Inflammatory macrophage treated with lipopolysaccharide for 1 hour (primary cell): ENCODE results near the gene GPR55.
A peak's percentile ranks its signal among the peaks of the same experiment; 100 is the strongest.

ENCODE experiments used
- DNase-seq, 2 donors: peaks; one replicate each; pipeline ENCODE4 v3.0.0-alpha.2; 2020 to 2022

The GPR55 gene

DNA sequence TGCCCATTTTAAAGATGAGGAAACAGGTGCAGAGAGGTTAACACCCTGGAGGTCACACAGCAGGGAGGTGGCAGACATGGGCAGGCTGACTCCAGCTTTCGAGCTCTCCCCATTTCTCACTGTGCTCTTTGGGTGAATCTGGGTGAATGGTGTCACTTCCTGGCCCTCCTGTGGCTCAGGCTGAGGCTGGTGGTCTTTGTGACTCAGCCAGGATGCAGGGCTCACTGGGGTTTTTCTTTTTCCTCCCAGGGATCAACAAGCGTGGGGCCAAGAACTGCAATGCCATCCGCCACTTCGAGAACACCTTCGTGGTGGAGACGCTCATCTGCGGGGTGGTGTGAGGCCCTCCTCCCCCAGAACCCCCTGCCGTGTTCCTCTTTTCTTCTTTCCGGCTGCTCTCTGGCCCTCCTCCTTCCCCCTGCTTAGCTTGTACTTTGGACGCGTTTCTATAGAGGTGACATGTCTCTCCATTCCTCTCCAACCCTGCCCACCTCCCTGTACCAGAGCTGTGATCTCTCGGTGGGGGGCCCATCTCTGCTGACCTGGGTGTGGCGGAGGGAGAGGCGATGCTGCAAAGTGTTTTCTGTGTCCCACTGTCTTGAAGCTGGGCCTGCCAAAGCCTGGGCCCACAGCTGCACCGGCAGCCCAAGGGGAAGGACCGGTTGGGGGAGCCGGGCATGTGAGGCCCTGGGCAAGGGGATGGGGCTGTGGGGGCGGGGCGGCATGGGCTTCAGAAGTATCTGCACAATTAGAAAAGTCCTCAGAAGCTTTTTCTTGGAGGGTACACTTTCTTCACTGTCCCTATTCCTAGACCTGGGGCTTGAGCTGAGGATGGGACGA, 47.1 kb downstream of the GPR55 start:
- DNase-seq = no peak

DNA sequence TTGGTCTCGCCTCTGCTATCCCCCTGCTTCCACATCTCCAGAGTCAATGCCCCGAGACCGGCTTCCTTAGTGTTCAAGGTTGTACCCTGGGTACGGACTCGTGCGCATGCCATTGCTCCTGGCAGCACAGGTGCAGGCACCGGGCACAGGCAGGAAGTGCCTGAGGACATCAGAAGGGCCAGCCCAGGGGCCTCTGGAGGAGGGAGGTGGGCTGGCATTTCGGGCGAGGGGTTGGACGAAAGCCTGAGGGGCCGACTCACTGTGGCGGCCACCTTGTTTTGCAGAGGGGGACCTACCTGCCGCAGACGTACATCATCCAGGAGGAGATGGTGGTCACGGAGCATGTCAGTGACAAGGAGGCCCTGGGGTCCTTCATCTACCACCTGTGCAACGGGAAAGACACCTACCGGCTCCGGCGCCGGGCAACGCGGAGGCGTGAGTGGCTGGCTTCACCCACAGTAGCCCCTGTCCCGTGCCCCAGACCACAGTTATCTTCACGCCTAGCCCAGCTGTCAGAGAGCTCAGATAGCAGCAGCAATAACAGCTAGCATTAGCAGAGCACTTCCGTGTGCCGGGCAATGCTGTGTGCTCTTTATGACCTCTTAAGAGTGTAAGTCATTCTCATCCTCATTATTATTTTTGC, 47.8 kb downstream of the GPR55 start:
- no peak for DNase-seq

DNA sequence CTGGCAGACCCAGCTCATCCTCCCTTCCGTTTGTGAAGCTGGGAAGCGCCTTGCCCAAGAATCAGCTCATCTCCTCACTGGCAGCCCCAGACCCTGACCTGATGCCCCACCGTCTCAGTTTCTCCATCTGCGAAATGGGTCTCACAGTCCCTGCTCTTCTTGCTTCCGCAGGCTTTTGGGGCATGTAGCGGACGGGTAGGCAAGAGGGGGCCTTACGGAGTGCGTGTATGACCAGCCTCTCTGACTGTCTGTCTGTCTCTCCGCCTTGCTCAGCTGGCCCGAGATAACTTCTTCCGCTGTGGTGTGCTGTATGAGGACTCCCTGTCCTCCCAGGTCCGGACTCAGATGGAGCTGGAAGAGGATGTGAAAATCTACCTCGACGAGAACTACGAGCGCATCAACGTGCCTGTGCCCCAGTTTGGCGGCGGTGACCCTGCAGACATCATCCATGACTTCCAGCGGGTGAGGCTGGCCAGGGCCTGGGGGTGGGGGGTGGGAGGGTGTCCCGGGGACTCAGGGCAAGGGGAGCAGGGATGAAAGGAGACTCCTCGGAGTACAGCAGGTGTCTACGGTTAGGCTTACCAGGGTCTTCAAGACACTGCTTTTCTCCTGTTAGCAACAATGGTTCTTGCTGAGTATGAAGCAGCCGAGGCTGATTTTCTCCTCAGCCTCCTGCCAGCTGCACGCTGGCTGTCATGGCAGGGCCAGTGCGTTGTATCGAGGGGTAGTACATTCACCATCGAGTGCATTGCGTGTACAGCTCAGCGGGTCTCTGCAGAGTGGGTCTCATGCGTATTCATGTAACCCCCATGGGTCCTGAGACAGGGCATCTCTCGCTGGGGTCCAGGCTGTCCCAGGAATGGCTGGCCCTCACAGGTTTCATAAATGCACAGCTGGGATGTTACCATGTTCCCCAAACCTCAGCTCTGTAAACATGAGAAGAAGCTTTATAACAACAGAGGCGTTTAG, 49.4 kb downstream of the GPR55 start:
- no peak for DNase-seq

DNA sequence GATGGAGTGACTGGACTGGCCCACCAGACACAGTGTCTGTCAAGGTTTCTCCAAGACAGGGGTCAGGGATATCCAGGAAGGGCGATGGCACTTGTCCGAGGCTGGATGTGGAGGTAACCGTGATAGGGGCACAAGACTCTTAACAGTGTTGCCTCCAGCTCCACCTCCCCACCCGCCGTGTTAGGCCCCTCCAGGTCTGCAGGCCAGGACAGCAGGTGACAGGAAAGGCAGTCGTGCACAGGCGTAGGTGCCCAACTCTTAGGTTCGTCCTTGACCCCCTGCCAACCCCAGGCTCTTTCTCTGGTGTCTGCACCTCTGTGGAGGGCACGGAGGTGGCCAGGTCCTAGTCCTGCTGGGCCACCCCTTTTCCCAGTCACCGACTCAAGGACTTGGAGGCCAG, 50.2 kb downstream of the GPR55 start:
- DNase-seq = no peak

DNA sequence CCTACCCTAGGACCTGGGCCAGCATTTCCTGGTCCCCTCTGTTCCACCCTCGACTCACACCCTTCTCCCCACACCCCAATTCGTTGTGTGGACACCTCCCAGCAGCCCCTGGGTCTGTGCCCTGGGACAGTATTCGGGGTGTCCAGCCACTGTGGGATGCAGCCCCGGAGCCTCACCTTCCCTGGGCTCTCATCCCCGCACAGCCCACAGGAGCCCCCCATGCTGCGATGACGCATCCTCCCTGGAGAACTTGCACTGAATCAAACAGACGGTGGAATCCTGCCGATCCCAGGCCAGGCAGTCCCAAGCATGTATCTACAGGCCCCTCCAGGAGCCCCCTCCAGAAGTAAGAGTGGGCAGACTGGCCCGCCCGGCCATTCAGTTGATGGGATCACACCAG, 50.6 kb downstream of the GPR55 start:
- DNase-seq = no peak

DNA sequence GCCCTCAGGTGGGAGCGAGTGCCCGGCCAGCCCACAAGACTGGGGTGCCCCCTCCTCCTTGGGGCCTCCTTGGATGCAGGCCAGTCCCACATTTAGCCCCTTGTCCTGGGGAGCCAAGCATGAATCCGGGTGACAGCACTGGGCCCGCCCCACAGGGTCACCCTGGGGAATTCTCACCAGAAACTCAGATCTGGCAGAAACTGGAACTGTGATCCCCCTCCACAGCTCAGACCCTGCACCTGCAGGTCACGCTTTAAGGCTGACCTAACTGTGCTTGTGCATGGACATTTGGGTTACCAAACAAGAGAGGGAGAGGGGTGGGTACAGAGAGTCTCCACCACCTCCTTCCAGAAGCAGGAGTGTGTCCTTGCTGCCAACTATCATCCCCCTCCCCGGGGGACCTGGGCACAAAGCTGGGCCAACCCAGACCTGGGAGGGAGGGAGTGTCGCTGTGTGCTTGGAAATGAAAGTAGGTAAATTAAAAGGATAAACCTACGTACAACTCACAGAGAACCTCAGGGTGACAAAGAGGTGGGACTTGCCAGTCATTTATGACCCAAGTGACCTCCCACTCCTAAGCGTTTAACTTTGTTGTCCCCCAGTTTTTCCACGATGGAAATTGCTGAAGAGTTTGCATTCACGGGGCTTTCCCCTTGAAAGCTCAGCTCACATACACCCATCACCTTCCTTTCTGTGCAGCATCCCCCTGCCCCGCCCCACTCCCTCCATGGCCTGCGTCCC, 51.2 kb downstream of the GPR55 start:
- DNase-seq = no peak

DNA sequence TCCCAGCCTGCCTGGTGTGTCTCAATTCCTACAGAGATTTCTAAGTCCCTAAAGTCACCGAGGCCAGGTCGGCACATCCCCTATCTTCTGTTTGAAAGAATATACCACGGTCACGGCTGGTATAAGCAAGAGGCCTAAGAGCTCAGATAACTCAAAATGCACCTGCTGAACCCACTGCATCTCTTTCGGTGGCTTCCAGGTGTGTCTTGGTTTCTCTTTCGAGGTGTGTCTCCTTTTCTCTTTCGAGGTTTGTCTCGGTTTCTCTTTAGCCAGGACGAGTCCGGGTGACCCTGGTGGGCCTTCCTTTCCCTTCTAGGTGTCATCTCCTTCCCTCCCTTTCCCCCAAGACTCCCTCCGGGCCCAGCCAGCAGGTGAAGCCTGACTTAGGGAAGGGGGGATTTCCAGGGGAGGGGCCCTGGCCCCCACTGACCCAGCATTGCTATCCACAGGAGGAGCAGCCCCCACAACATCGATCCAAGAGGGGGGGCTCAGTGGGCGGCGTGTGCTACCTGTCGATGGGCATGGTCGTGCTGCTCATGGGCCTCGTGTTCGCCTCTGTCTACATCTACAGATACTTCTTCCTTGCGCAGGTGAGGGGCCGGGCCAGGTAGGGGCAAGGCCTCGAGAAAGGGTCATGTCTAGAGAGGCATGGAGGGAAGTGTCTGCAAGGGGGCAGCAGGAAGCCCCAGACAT, 51.9 kb downstream of the GPR55 start:
- no peak for DNase-seq

DNA sequence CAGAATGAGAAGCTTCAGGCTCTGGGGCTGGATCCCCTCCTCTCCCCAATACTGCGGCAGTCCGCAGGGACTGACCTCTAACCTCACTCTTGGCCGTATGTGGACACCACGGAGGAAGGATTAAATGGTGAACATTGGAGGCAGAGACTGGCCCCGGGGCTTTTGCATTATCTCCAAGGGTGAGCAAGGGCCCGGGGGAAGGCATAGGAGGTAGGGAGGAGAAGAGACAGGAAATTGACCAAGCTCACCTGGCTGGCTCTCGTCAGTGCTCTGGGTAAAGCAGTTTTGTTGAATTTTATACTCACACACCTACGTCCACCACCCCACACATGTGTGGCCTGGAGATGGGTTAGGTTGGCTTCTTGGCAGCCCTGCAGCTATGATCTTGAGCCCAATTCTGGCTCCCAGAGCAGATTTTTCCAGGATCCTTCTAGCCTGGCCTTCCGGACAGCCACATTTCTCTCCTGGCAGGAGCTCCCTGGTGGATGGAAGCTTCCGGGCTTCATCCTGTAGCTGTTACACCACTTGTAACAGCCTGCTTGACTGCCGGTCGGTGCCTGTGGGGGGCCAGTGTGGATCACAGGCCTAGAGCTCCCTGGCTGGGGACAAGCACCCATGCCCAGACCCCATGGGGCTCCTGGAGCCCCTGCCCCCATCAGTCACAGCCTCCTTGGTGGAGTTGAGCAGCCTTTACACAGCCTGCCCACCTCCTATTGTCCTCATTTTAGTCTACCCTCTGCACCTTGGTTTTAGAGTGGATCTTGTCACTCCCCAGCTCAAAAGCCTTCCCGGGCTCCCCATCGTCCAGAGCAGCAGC, 52.7 kb downstream of the GPR55 start:
- DNase-seq = no peak

DNA sequence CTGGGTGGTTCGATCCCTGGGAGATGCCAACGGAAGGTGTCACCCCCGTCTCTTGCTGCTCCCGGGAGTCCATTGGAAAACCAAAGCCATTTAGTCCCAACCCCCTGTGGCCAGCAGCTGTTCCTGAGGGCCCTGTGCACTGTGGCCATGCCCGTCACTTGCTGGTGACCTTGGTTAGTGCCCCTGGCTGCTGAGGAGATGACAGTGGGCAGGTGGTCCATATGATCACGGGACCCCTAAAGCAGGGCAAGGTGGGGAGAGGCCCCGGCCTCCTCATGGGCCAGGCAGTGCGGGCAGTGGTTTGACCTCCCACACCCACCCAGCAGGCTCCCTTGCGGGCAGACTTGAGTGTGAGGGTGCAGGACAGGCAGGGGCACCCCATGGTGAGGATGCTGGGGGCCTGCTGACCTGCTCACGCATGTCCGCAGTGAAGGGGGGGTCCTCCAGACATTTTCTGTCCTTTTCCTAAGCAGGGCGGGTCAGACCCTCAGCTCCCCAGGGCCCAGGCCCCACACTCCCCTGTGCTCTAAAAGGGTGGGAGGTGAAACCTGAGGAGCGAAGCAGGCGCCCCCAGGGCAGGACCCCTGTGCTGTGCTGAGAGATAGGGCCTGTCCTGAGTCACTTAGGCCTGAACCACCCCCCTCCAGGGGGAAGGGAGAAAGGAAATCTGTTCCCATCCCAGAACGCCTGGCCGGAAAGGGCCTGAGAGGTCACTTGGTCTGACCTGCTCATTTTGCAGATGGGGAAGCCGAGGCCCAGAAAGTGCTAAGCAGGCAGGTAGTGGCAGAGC, 53.5 kb downstream of the GPR55 start:
- no peak for DNase-seq

DNA sequence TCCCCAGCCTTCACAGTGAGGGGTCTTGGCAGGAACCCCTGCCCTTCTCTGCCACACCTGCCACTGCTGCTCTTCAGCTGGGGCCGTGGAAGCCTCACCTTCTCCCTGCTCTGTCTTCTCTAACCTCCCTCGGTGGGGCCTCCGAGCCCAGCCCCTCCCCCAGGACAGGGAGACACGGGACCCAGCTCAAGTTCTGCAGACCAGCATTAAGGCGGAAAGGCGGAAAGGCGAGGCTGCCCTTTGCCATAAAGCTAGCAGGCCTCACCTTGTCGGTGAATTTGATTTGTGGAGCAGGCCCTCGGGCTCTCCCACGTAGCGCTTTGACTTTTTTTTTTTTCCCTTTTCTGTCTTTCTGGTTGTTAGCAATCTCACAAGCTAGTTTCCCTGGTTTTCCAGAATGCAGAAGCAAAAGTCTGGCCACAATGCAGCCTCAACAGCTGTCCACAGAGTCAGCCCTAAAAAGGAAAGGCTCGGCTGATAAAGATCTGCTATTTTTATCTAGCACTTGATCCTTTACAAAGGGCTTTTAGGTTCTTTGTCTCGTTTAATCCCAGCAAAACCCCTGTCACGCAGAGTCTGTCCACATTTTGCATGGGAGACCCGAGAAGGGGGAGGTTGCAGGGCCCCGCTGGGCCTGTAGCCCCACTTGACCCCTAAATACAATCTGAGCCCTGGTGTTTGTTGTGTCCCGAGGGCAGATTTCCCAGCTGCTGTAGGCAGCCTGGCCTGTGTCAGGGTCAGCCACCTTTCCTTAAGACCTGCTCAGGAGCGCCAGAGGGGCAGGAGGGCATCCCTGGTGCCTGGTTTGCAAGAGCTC, 54.3 kb downstream of the GPR55 start:
- DNase-seq = no peak

DNA sequence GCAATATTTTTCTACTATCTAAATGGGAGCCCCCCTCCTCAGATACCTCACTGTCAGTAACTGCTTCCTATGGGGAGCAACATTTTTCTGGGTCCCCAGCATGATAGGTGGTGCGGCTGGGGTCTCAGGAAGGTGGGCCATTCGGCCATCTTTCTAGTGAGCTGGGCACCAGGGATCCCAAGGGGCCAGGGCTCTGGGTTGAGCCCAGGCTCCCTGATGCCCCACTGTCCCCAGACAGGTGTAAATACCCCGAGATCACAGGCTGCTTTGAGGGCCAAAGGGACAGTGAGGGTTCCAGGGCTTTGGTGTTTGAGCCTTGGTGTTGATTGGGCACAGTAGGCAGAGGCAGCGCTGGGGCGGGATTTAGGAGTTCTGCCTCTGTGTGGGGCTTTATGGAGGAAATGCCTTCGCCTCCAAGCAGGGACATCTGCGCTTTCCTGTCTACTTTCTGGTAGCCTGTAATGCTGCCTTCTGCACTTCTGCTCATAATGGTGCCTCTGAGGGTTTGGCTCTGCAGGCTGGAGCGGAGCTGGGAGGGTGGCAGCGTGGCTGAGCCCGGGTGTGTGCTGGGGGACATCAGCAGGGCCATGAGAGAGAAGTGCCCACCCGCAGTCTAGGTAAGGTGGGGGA, 55.0 kb downstream of the GPR55 start:
- DNase-seq = no peak

DNA sequence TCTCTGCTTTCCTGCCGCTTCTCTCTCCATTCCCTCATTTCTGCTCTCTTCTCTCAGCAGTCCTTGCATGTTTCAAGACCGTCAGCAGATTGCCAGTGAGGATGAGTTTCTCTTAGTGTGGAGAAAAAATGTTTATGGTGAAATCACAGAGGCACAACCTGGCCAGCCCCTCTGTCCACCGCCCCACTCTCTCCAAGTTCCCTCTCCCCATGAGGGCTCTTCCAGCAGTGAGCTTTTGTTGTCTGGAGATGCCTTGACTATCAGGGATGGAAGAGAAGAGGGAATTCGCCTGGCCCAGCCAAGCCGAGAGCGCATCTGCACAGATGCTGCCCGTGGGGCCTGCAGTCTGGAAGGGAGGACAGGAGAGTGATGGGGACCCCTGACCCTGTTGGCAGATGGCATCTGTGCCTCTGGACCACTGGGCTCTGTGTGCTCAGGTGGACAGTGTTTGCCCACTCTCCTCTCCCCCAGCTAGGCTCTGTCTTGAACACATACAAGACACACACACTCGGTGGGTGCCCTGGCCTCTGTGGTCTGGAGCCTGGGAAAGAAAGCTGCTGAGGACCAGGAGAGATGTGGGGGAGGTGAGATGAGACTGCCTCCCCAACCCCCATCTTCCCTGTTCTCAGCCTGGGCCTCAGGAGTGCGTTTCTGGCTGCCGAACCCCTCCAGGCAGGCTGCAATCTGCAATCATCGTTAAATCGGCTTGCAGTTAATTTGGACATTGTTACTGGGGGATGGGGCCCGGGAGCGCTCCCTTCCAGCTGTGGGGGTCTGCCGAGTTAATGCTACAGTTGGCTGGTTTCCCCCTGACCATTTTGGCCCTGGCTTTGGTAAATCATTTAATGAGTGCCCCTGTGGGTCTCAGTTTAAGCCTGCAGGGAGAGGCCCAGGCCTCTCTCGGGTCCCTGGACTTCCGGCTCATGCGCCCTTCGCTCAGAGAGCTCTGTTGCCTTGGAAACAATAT, 55.8 kb downstream of the GPR55 start:
- no peak for DNase-seq

DNA sequence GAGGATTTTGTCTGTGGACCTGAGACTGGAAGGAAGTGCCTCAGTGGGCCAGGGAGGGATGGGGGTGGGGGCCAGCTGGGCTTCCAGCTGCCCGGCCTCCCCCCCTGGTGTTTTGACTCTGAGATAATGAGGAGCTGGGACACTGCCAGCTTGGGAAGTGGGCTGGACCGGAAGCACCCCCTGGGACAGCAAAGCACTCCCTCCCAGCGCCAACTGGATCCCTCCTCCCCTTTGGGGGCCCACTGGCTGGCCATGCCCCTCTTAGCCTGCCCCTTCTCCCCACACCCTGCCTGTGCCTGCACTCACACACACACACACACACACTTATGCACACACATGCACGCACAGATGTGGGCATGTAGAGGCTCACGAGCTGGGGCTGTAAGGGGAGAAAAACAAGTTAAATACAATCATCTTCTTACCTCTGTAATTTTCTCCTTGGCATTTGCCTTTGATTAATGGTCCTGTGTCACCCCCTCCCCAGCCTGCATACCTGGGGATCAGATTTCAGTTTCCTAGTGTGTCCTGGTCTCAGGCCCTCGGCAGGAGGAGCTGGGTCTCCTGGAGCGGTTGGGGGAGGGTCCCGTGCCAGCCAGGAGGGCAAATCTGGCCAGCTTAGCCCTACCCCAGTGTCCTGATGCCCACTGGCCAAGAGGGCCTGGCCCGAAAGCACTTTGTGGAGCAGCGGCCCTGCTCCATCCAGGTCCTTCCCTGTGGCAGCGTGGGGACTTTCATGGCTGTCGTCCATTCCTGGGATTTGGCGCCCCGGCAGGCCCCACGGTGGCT, 56.7 kb downstream of the GPR55 start:
- DNase-seq = no peak

DNA sequence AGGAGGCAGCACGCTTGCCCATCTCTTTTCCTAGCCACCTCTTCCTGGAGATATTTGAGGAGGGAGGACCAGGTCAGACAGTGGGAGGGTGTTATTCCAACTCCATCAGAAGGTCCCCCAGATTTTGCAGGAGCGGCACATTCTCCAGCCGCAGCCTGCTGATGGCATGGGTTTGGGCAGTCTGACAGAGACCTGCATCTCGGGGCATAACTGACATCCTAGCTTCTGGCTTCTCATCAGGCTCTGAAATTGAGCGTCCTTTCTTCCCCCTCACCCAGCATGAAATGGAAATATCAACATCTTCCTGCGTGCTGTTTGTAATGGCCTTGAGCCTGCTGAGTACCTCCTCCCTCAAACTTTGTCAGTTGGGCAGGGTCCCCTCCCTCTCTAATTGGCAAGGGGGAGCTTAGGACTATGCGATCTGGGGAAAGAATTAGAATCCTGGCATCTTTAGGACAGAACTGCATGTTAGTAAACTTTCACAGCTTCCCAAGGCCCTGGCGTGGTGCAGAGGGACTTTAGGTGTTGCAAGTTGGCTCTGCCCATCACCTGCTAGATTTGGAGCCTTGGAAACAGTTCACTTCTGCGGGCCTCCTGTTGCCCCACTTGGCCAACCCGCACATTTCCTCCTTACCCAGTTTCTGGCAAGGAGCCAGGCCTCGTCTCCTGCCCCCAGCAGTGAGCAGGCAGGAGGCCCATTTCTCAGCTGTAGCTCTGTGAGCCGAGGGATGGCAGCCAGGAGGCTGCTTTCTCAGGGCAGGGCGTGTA, 58.1 kb downstream of the GPR55 start:
- DNase-seq = peak in 1 of 2 donors; percentile 16

DNA sequence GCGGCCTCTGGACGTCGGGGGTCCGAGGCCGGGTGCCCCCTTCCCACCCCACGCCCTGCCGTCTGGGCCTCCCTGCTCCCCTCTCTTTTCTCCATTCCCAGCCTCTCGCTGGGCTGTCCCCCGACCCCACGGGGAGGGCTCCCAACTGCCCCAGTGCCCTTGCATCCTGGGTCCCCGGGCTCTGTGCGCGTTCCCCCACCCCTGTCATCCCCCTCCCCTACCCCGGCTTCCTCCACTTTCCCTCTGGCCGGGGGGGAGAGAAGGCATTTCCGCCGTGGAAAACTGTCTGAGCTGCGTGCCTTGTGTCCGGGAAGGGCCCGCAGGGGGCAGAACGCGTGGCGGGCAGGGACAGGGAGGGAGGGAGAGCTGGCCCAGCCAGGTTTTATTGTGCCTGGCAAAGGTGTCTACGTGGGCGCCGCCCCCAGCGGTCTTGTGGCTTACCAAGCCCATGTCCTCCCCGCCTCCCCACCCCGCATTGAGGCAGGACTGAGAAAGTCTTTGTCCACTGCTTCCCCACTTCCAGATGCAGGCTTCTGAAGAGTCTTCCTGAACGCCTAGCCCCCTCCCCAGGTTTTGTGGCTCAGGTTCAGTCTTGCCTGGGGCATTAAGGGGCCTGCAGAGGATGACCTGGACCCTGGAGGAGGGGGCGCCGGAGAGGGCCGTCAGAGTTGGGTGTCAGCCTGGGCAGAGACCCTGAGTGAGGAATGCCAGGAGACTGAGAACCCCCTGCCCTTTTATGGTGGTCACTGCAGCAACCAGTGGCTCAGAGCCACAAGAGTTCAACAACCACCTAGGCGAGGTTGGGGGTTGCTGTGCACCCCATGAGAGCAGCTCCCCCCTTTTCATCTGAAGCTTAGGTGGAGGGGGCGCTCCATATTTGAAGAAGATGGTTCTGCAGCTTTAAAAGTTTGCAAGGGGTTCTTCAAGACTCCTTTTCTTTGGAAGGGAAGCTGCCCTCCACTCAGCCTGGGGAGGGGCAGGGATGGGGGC, 59.0 kb downstream of the GPR55 start:
- DNase-seq = no peak
